HL-60 (cell line): ENCODE results near the gene DEGS1.

Experiments
- CTCF ChIP-seq: IDR thresholded peaks from one replicate; pipeline ENCODE4 v1.5.1; 2011; ENCODE audit warnings: low read length, control low read depth, inconsistent platforms; ENCODE audit not compliant: insufficient read depth
- GABPA ChIP-seq: IDR thresholded peaks from 2 replicates; pipeline ENCODE4 v1.6.1; 2012; ENCODE audit warnings: low read depth

- TF ChIP-seq GABPA: no peak
- TF ChIP-seq CTCF: no peak
These were observed 41.3 kb upstream of the DEGS1 start for GRCh38 chr1:224141693-224142092.
